ENCODE results near the gene PPP1R2C.

PPP1R2C gene

DNA sequence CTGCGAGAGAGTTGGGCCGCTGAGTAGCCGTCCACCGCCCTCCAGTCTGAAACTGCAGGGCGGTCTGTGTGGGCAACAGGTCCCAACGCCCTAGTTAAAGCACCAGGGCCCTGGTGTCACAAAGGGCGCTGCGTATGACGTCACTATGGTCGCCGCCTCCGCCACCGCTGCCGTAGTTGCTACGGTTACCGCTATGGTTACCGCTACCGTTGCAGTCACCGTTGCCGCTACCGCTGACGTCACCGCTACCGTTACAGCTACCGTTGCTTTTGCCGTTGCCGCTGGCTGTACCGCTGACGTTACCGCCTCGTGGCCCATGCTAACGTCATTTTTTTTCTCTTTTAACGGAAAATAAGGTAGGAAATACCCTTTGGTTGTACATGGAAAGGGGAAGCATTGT lies at the start of gene PPP1R2C:
PPP1R2C (minus strand) TSS at position 68 of the 400 bp plus-strand sequence. CDS start 84 bp downstream, outside the sequence.
- no peak for DNase-seq (ENCODE audit: low read depth in 2 of 2, low spot score in 1 of 2)

GRCh38 chrX:42825201-42825600 lies 47.2 kb upstream of the PPP1R2C start:
- no peak for DNase-seq (ENCODE audit: low read depth in 2 of 2, low spot score in 1 of 2)

DNA sequence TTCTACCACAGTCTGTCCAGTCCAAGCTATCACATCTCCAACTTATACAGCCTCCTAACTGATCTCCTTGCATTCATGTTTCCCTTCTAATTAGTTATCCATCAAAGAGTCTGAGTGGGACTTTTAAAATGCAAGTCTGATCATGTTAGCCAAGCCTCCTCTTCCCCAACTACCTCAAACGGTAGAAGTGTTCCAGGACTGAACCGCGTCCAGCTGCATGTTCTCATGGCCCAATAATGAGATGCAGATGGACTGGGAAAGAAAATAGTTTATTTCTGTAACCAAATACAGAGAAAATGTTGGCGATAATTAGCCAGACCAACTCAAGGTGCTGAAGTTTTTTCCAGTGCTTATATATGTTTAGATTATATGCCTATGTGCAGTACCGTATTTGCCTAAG lies 46.6 kb upstream of the PPP1R2C start:
- no peak for DNase-seq (ENCODE audit: low read depth in 2 of 2, low spot score in 1 of 2)

GRCh38 chrX:42823443-42823842 lies 45.5 kb upstream of the PPP1R2C start:
- no peak for DNase-seq (ENCODE audit: low read depth in 2 of 2, low spot score in 1 of 2)

DNA sequence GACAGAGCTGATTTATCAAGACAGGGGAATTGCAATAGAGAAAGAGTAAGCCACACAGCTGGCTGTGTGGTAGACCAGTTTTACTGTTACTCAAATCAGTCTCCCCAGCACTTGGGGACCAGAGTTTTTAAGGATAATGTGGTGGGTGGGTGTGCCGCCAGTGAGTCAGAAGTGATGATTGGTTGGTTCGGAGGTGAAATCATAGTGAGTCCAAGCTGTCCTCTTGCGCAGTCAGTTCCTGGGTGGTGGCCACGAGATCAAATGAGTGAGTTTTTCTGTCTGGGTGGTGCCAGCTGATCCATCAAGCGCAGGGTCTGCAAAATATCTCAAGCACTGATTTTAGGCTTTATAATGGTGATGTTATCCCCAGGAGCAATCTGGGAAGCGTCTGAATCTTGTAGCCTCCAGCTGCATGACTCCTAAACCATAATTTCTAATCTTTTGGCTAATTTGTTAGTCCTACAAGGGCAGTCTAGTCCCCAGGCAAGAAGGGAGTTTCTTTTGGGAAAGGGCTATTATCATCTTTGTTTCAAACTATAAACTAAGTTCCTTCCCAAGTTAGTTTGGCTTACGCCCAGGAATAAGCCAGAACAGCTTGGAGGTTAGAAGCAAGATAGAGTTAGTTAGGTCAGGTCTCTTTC lies 44.0 kb upstream of the PPP1R2C start:
- no peak for DNase-seq (ENCODE audit: low read depth in 2 of 2, low spot score in 1 of 2)

- DNase-seq (ENCODE audit: low read depth in 2 of 2, low spot score in 1 of 2): no peak
Measured at GRCh38 chrX:42818151-42818921, 40.4 kb upstream of the PPP1R2C start.

- no peak for DNase-seq (ENCODE audit: low read depth in 2 of 2, low spot score in 1 of 2)
Measured at GRCh38 chrX:42809569-42809968, 31.6 kb upstream of the PPP1R2C start.

DNA sequence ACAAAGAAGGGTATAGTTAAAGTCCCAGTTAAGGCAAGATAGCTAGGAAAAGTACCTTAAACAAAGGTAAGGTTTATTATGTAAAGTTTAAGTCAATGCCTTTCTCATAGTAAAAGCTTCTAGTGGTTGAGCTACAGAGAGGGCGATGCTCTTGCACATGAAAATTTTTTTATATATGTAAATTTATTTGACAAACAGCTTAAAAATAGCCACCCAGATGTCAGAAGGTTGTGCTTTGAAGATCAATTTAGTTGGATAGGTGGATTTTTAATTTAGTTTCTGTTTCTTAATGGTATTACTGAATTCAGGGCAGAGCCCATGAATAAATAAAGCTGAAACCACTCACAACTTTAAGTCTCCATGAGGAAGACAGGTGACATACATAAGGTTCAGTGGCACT lies 29.4 kb upstream of the PPP1R2C start:
- no peak for DNase-seq (ENCODE audit: low read depth in 2 of 2, low spot score in 1 of 2)

DNA sequence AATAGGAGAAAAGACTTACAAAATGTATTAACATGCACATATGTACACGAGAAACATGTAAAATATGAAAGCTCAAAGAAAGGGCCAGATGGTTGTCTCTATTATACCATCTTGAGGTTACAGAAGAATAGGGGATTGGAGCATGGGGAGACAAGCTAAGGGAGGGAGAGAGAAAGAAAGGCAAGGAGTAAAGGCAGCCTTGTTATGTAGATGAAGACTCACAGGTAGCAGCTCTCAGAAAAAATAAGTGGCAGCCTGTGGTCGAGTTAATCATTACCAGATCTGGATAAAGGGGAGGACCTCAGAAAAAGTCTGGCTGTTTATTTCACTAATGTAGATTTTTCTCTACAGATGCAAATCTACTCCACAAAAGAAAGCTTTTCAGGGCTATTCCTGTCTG lies 26.6 kb upstream of the PPP1R2C start:
- DNase-seq (ENCODE audit: low read depth in 2 of 2, low spot score in 1 of 2): no peak

DNA sequence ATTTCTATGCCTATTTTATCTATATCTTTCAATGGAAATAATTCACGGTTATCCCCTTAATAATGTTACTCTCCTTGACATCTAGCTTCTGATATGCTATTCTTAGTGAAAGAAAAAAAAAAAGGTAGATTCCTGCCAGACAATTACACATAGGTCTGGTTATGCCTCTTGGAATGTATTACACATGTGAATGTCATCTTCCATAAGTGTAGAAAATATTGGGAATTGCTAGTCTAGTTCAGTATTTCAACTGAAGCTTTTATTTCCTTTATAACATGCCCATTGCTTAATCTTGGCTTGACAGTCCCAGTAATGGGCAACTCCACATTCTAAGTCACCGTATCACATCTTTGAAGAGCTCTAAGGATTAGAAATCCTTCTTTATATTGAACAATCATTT lies 25.4 kb upstream of the PPP1R2C start:
- no peak for DNase-seq (ENCODE audit: low read depth in 2 of 2, low spot score in 1 of 2)

DNA sequence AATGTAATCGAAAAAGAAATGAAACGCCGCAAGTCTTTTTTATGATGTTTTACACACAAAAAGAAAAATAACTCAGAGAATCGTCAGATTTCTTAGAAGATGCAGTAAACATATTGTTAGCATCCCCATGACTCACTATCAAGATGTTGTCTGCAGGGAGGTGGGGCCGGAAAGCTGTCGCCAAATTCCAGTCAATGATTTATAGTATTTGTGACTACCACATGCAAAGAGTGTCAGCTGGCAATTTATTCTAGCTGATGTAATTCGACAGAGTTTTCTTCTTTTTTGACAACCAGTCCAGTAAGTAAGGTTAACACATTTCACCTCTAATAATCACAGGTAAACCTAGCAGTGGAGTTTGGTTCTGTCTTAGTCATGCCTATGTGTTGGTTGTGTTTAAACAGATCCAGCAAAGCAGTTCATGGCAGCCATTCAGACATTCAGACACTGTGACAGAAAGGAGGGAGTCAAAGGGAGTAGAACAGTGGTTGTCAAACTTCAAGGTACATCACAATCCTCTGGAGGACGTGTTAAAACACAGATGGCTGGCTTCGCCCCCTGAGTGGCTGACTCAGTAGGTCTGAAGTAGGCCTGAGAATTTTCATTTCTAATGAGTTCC lies 19.8 kb upstream of the PPP1R2C start:
- DNase-seq (ENCODE audit: low read depth in 2 of 2, low spot score in 1 of 2): no peak

- DNase-seq (ENCODE audit: low read depth in 2 of 2, low spot score in 1 of 2): no peak
Measured at GRCh38 chrX:42783451-42783850, 5.5 kb upstream of the PPP1R2C start.

GRCh38 chrX:42776195-42776594 lies 1.8 kb downstream of the PPP1R2C start:
- DNase-seq (ENCODE audit: low read depth in 2 of 2, low spot score in 1 of 2): no peak

GRCh38 chrX:42772874-42773273 lies 5.1 kb downstream of the PPP1R2C start:
- DNase-seq (ENCODE audit: low read depth in 2 of 2, low spot score in 1 of 2): no peak

DNA sequence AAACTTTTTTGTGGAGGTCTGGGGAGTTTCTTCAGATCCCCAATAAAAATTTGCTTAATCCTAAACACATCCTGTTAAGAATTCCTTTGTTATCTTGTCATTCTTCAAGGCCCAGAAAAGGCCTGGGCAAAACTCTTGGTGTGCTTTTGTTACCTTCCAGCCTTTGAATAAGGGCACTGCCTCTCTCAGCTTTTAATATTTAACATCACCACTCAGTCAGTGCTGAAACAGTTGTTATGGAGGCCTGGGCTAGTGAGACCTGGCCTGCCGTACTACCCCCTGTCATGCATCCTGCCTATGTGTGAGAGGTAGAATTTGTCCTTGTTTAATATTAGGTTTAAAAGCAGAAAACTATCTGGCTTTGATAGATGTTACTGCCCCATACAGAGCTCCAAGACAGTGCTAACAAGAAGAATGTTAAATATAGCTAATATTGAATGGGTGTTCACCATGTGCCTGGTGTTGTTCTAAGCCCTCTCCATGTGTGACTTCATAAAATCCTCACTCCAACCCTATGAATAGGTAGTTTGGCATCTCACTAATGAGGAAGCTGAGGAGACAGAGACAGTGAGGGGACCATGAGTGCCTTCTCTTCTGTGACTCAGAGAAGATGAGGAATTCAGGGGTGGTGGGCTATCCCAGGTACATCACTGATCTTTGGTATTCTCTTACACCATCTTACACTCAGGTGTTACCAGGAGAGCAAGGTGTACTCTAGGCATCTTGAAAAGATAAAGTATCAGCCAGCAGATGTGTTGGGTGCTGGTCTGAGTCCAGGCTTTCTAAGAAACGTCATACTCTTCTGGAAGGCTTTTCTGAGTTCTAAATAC lies 6.2 kb downstream of the PPP1R2C start:
- no peak for DNase-seq (ENCODE audit: low read depth in 2 of 2, low spot score in 1 of 2)

DNA sequence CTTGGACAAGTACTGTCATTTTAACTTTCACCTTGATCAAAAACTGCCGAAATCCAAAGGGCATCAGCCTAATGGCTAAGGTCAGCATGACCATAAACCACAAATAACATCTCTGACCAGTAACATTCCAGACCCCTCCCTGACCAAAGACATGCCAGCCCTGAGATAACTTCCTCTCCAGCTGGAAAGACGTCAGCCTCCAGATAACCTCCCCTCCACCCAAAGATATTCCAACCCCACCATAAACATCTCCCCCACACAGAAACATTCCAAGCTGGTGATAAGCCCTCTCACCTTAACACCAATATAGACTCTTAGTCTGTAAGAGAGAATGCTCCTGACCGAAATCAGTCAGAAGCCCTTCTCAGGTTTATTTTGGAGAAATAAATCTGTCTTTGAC lies 7.4 kb downstream of the PPP1R2C start:
- DNase-seq (ENCODE audit: low read depth in 2 of 2, low spot score in 1 of 2): no peak

DNA sequence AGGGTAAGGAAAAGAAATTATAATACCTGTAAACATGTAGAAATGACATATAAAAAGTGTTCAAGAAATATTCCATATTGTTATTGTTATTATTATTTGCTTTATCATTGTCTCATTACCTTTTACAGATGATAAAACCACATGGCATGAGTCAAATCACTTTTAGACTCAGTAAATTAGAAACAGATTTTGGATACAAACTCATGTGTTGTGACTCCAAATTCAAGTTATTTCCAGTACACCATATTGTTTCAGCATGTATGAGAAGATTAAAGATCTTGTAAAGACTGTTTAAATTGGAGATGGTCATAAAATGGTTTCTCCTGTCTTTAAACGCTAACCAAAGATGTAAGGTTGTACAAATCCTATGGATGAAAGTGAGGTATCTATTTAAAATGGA lies 18.1 kb downstream of the PPP1R2C start:
- DNase-seq (ENCODE audit: low read depth in 2 of 2, low spot score in 1 of 2): no peak

DNA sequence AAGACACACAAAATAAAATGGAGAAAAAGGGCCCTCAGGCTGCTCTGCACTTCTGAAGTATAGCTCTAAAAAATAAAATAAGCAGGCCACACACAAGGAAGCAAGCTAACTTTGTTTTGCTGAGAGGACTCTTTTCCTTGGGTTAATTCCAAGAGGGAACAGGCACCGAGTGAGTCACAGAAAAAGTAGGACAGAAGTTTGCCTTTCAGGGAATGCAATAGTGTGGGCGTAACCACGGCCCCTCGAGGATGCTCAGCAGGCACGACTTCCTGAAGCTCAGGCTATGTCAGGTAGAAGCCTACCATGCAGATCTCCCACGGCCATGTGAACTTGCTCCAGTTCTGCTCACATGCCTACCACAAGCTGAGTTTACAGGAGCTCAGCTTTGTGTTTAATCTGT lies 22.1 kb downstream of the PPP1R2C start:
- DNase-seq (ENCODE audit: low read depth in 2 of 2, low spot score in 1 of 2): no peak

DNA sequence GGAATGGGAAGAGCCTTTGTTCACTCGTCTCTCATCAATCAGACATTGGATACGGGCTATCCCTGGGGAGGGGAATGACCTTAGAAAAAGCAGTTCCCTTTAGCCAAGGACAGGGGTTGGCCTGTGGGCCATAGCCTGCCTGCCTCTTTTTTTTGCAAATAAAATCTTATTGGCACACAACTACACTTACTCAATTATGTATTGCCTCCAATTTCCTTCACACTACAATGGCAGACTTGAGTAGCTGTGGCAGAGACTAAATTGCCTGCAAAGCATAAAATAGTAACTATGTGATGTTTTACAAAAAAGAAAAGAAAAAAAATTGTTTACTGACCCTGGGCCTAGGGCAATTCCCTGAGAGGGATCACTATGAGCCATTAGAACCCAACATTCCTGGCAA lies 23.4 kb downstream of the PPP1R2C start:
- DNase-seq (ENCODE audit: low read depth in 2 of 2, low spot score in 1 of 2): no peak

DNA sequence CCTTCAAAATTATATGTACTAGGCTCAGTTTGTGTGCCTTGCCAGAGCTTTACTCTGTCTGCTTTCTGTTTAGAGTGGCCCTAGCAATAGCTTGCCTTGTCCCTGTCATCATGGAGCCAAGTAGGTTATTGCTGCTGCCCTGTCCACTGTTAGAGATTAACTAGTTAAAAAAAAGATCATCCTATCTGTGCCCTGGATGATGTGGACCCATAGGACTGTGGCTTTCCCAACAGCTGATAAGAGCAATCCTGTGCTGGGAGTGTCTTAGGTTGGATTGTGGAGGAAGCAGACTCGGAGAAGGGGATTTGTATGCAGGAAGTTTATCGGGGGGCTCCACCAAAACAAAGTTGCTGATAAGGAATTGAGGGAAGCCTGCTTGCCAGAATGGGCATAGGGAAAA lies 23.8 kb downstream of the PPP1R2C start:
- DNase-seq (ENCODE audit: low read depth in 2 of 2, low spot score in 1 of 2): no peak

DNA sequence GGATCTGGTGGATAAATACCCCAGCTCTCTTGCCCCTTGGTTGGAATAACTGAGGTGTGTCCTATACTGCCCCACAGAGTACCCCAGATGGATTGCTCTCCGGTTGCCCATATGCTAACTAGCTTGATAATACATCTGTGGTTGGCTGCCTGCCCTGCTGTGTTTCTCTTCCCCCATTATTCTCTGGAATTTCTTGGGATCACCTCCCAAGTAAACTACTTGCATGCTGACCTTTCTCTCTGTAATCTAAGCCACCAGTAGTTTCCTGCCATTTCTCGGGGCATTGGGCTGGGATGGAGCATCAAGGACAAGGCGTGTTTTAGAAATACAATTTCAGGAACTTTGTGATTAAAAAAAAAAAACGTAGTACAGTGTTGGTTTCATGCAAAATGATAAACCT lies 25.2 kb downstream of the PPP1R2C start:
- no peak for DNase-seq (ENCODE audit: low read depth in 2 of 2, low spot score in 1 of 2)

DNA sequence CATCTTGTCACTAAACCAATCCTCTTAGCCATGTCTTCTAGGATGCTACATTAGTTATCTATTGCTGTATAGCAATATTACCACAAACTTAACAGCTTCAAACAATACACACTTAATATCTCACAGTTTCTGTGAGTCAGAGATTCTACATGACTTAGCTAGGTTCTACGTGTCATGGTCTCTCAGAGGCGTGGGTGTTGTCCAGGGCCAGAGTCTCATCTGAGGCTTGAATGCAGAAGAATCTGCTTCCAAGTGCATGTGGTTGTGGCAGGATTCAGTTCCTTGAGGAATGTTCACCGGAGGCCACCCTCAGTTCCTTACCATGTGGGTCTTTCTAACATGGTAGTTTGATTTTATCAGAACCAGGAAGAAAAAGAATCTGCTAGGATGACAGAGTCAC lies 26.4 kb downstream of the PPP1R2C start:
- no peak for DNase-seq (ENCODE audit: low read depth in 2 of 2, low spot score in 1 of 2)

Measured in stimulated activated CD8-positive, alpha-beta memory T cell treated with anti-CD3 and anti-CD28 coated beads, Interleukin-4, amount 100 ng/mL, for 1 hour (primary cell).